HG03135 (cell line): ENCODE measurements around the gene TBX1.
"Not testable (repeated sequence)": the region's sequence is repeated elsewhere in the genome, so short reads cannot be mapped to it uniquely, and the experiment has no call there.

ENCODE experiments used
- ATAC-seq: cut with Tn5 transposase; IDR thresholded peaks from one replicate; pipeline ENCODE4 v1.9.1; 2021; ENCODE audit warnings: mild to moderate bottlenecking, moderate library complexity; ENCODE audit not compliant: unreplicated experiment

TBX1 gene

DNA sequence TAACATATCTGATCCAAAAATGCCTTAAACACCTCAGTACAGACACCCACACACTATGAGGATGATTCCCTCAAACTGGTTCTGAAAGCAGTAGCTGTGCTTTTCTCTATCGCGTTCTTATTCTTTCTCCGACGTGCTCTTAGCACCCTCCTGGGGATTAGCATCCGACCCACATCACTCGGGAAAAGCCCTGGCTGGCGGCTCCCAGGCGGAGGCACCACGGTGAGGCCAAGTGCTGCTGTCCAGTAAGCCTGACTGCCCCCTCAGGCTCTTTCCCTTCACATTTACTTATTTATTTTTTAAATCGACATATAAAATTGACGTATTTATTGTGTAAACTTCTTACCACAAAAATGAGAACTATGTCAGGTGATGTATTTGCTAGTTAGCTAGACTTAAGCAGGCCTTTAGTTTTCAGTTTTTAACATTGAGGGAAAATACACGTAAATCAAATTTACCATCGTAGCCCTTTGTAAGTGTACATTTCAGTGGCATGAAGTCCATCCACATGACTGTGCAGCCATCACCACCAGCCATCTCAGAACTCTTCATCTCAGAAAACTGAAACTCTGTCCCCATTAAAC lies 19.2 kb downstream of the TBX1 start:
- no peak for ATAC-seq

- no peak for ATAC-seq
These were observed 22.0 kb downstream of the TBX1 start for GRCh38 chr22:19782533-19782932.

- no peak for ATAC-seq
These were observed 23.2 kb downstream of the TBX1 start for GRCh38 chr22:19783586-19784383.

- no peak for ATAC-seq
These were observed 24.0 kb downstream of the TBX1 start for GRCh38 chr22:19784384-19785175.

- ATAC-seq, result no peak
These were observed 25.1 kb downstream of the TBX1 start for GRCh38 chr22:19785461-19786263.

GRCh38 chr22:19786264-19786585 lies 25.6 kb downstream of the TBX1 start:
- ATAC-seq, result no peak

DNA sequence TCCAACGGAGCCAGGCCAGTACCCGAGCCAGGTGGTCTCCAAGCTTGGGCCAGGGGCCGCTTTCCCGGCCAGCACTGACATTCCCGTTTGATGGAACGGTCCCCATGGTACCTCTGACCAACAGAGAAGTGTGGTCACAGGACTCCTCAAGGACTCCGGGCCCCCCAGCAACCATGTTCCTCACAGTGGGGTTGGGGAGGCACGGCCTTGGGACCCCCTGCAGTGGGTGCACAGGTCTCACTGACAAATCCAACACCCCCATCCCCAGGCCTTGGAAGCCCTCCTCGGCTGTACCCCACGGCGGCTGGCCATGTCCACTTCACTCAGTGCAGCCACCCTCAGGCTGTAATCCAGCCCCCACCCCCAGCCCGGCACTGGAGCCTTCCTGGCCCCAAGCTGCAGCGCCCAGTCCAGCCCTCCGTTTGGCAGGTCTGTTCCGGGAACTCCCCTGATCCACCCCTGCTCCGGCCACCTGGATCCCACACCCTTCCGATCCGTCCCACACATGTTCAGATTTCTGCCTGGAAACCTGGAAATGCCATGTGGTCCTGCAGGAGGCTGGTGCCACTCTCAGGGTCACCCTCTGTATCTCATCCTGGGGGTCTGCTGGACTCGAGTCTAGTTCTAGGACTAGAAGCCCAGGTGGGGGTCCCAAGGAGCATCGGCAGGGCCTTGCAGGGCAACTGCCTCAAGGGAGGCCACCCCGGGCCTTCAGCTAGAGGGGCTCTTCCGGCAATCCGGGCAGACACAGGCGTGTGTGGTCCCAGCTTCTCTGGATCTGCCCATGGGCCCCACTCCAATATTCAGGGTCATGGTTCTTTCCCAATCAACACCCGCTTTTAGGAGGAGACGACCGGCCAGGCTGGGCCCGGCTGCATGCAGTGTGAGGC lies 26.6 kb downstream of the TBX1 start:
- no peak for ATAC-seq

- no peak for ATAC-seq
These were observed 27.2 kb downstream of the TBX1 start for GRCh38 chr22:19787849-19788141.

GRCh38 chr22:19788661-19789225 lies 28.2 kb downstream of the TBX1 start:
- ATAC-seq, result no peak

- ATAC-seq, result no peak
These were observed 28.8 kb downstream of the TBX1 start for GRCh38 chr22:19789406-19789805.

DNA sequence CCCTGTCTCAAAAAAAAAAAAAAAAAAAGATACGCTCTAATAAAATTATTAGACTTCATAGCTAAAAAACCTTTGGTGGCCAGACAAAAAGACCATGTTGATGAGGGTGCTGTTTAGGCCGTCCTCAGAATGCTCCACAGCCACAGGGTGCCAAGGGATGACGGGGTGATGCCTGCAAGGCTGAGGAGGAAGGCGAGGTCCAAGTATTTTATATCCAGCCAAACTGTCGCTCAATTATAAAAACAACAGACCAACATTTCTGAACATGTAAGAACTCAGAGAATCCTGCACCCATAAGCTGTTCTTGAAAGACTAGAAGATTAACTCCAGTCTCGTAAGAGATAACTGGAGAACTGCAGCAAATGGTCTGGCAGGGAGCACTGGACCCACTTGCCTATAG lies 29.2 kb downstream of the TBX1 start:
- no peak for ATAC-seq

DNA sequence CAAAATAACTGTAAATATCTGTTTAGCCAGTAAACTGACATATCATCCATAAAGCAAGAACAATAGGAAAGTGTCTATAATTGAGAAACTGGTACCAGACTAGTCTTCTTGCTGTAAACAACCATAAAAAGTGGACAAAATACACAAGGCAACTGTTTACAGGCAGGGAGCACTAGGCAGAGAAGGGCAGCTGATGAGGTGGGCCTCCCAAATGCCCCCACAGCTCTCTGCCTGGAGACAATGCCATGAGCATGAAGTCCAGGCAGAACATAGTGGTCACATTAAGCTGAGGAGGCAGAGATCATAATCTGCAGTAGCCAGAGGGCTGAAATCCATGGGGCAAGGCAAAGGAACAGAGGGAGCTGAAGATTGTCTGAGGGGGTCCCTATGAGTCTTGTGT lies 30.7 kb downstream of the TBX1 start:
- ATAC-seq, result no peak

DNA sequence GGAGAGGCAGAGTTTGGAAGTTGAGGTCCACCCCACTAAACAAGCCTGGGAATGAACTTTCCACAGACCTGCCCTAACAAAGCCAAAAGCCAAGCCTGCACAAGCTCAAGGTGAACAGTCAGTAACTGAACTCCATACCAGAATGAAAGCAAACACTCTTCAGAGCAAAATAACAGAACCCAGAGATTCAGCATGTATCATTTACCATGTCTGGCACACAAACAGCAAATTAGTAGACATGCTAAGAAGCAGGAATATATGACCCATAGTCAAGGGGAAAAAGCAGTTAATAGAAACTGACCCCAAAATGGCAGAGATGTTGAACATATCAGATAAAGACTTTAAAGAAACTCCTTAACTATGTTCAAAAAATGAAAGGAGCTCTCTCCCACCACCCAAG lies 31.3 kb downstream of the TBX1 start:
- no peak for ATAC-seq

- not testable (repeated sequence) for ATAC-seq
These were observed 31.9 kb downstream of the TBX1 start for GRCh38 chr22:19792383-19792896.

DNA sequence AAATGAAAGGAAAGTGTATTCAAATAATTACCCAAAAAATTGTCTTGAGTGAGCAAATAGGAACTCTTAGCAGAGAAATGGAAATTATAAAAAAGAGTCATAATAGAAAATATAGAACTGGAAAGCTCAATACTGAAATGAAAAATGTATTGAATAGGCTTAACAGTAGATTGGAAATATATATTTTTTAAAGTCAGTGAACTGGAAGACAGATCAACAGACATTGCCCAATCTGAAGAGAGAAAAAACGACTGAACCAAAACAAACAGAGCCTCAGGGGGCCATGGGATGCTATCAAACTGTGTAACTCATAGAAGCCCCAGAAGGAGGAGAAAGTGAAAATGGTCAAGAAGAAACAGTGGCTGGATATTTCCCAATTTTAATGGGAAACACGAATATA lies 32.6 kb downstream of the TBX1 start:
- ATAC-seq, result no peak

DNA sequence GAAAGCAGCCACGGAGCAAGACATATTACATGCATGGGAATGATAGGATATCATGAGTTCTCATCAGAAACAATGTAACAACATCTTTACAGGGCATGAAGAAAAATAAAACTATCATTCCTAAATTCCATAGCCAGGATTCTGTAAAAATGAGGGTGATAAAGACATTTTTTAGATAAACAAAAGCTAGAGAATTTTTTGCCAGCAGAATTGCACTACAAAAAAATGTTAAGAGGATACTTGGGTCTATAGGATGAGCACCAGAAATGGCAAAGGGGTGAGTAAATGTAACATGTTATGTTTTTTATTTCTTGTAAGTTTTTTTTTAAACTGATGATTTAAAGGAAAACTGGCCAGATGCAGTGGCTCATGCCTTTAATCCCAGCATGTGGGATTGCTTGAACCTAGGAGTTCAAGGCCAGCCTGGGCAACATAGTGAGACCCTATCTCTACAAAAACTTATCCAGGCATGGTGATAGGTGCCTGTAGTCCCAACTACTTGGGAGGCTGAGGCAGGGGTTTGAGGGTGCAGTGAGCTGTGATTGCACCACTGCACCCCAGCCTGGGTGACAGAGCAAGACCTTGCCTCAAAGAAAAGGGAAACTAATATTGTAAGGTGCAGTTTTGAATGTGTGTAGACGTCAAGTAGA lies 33.2 kb downstream of the TBX1 start:
- ATAC-seq, result no peak

- ATAC-seq, result no peak
These were observed 35.0 kb downstream of the TBX1 start for GRCh38 chr22:19795617-19796008.

GRCh38 chr22:19796160-19796559 lies 35.6 kb downstream of the TBX1 start:
- no peak for ATAC-seq
